Suprapubic skin (tissue), 4 donors: ENCODE data around the gene GDA. TPM values are rescaled to one million over a fixed set of nuclear protein-coding genes. Genes with fewer than 3 reads are reported as not detected.

Experiments
- DNase-seq, 2 donors: peaks; one replicate each; pipeline ENCODE4 v3.0.0-alpha.2; 2019; ENCODE audit warnings: low spot score in 2 of 2
- H3K27ac ChIP-seq: fragments of 200-600 bp; sonication (generic); one replicate; pipeline ENCODE4 v1.5.1; 2019
- H3K27me3 ChIP-seq: fragments of 200-600 bp; sonication (generic); one replicate; pipeline ENCODE4 v1.5.1; 2019
- H3K36me3 ChIP-seq: fragments of 200-600 bp; sonication (generic); one replicate; pipeline ENCODE4 v1.5.1; 2019
- H3K4me1 ChIP-seq: fragments of 200-600 bp; sonication (generic); one replicate; pipeline ENCODE4 v1.5.1; 2019
- H3K4me3 ChIP-seq: fragments of 200-600 bp; sonication (generic); one replicate; pipeline ENCODE4 v1.5.1; 2019; ENCODE audit warnings: mild to moderate bottlenecking
- H3K9me3 ChIP-seq: fragments of 200-600 bp; sonication (generic); one replicate; pipeline ENCODE4 v1.5.1; 2019
- EP300 ChIP-seq: sonication (generic); formaldehyde crosslinking; IDR thresholded peaks from one replicate; pipeline ENCODE4 v1.6.1; 2017; ENCODE audit warnings: antibody characterized with exemption
- POLR2A ChIP-seq, 2 donors: fragments of 450-650 bp; IDR thresholded peaks; one replicate each; pipeline ENCODE4 v1.6.1; 2017; ENCODE audit warnings: antibody characterized with exemption in 2 of 2, mild to moderate bottlenecking in 2 of 2, moderate library complexity in 2 of 2
- POLR2AphosphoS5 ChIP-seq, 3 donors: sonication (generic); formaldehyde crosslinking; IDR thresholded peaks; one replicate each; pipeline ENCODE4 v1.6.1; 2017; ENCODE audit warnings: antibody characterized with exemption in 3 of 3
- WGBS: methylation state at CpG from one replicate; pipeline ENCODE4 v1.1.5; 2018; 5-methylcytosine and 5-hydroxymethylcytosine counted together
- total RNA-seq, 4 donors: library from RNA; depleted of rRNA; stranded (reverse); fragments of >200 nt; gene quantifications; one replicate each; pipeline ENCODE4 v1.1.0, GENCODE V29; 2016
- TF ChIP-seq, protein P1 (sequence below), 2 donors: fragments of 200-600 bp in 1 of 2; fragments of 450-650 bp in 1 of 2; sonication (generic) in 1 of 2; IDR thresholded peaks; one replicate each; pipeline ENCODE4 v1.5.1; 2016 to 2019; ENCODE audit warnings: antibody characterized with exemption in 2 of 2, mild to moderate bottlenecking in 1 of 2, moderate library complexity in 1 of 2

Gene GDA
- total RNA-seq, 4 donors from 2014 or later = 0.16 to 2.6 (median 1.6) TPM

DNA sequence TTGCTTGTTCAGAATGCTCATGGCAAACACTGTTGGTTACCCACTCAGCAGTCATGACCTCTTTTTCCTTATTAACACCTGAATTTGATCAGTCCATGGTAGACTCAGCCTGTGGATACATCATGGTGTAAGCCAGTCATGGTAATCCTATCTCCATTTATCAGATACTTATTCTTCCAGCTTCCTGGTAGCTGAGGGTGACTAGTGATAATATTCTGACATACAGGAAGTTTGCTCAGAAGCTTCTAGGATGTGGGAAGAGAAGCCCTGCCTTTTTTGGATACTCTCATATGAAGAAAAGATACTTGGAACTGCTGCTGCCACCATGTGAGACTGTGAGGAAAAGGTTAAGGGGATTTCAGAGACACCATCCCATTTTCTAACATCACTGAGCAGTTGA lies 7.3 kb downstream of the GDA start:
- Histone ChIP-seq H3K36me3 (no peaks in the 10 kb centered on the region), H3K27me3 (peaks cover 4% of the 10 kb centered on the region), H3K9me3 (no peaks in the 10 kb centered on the region), H3K27ac (no peak overlapping the region), H3K4me3 (no peak overlapping the region), H3K4me1 (no peaks in the 10 kb centered on the region)
- TF ChIP-seq POLR2AphosphoS5 (IDR thresholded peaks at IDR 0.05) (no peak), POLR2A (IDR thresholded peaks at IDR 0.05) (no peak), EP300 (no peak)
- TF ChIP-seq, protein P1, sequence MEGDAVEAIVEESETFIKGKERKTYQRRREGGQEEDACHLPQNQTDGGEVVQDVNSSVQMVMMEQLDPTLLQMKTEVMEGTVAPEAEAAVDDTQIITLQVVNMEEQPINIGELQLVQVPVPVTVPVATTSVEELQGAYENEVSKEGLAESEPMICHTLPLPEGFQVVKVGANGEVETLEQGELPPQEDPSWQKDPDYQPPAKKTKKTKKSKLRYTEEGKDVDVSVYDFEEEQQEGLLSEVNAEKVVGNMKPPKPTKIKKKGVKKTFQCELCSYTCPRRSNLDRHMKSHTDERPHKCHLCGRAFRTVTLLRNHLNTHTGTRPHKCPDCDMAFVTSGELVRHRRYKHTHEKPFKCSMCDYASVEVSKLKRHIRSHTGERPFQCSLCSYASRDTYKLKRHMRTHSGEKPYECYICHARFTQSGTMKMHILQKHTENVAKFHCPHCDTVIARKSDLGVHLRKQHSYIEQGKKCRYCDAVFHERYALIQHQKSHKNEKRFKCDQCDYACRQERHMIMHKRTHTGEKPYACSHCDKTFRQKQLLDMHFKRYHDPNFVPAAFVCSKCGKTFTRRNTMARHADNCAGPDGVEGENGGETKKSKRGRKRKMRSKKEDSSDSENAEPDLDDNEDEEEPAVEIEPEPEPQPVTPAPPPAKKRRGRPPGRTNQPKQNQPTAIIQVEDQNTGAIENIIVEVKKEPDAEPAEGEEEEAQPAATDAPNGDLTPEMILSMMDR (IDR thresholded peaks at IDR 0.05) = no peak
- DNase-seq = no peak

DNA sequence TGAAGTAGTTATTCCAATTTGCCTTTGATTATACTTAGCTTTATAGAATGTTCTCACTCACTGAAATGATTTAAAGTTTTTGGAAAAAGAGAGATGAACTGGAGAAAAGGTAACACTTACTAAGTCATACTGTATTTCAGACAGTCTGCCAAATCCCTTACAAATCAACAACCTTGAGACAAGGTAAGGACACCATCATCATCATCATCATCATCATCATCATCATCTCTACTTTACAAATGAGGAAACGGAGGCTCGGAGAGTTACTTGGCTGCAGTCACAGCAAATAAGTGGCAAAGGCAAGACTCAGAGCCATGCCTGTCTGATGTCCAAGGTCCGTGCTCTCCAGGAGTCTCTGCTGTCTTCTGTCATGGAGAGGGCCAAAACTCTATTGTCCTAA lies 9.4 kb downstream of the GDA start:
- Histone ChIP-seq H3K27me3 (no peaks in the 10 kb centered on the region), H3K36me3 (no peaks in the 10 kb centered on the region), H3K4me3 (no peak overlapping the region), H3K9me3 (no peaks in the 10 kb centered on the region), H3K4me1 (no peaks in the 10 kb centered on the region), H3K27ac (no peak overlapping the region)
- no peak for DNase-seq
- TF ChIP-seq, protein P1 (IDR thresholded peaks at IDR 0.05) = no peak
- TF ChIP-seq POLR2A (IDR thresholded peaks at IDR 0.05) (no peak), EP300 (no peak), POLR2AphosphoS5 (IDR thresholded peaks at IDR 0.05) (no peak)
- WGBS = 76% methylated on average over 3 of the region's 3 CpGs

- no peak overlapping the region for H3K27ac ChIP-seq
- DNase-seq = no peak
- H3K36me3 ChIP-seq = no peaks in the 10 kb centered on the region
- no peaks in the 10 kb centered on the region for H3K4me1 ChIP-seq
- H3K4me3 ChIP-seq = no peak overlapping the region
- TF ChIP-seq POLR2A (IDR thresholded peaks at IDR 0.05) = no peak
- TF ChIP-seq POLR2AphosphoS5 (IDR thresholded peaks at IDR 0.05) = no peak
- no peak for TF ChIP-seq EP300
- TF ChIP-seq, protein P1 (IDR thresholded peaks at IDR 0.05) = no peak
- H3K9me3 ChIP-seq = no peaks in the 10 kb centered on the region
- H3K27me3 ChIP-seq = no peaks in the 10 kb centered on the region
- WGBS = 87% methylated on average over 6 of the region's 6 CpGs
Observed at GRCh38 chr9:72160446-72161123, 11.3 kb downstream of the GDA start.

DNA sequence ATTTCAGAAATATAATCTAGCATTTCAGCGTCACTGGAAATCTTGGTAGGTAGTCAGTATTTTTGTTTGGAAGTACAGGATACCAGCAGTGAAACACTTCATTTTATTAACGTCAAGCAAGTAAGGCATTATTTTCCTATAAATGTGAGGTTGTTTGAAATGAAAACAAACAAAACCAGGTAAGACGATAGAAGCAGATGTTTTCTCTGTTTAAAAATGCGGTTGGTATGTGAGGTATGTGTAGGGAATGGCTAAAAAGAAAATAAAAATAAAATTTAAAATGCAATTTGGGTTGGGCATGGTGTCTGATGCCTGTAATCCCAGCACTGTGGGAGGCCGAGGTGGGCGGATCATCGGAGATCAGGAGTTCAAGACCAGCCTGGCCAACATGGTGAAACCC lies 16.1 kb downstream of the GDA start:
- Histone ChIP-seq H3K9me3 (no peaks in the 10 kb centered on the region), H3K4me1 (no peaks in the 10 kb centered on the region), H3K4me3 (no peak overlapping the region), H3K27me3 (no peaks in the 10 kb centered on the region), H3K36me3 (no peaks in the 10 kb centered on the region), H3K27ac (no peak overlapping the region)
- TF ChIP-seq POLR2AphosphoS5 (IDR thresholded peaks at IDR 0.05) (no peak), EP300 (no peak), POLR2A (IDR thresholded peaks at IDR 0.05) (no peak)
- TF ChIP-seq, protein P1 (IDR thresholded peaks at IDR 0.05) = no peak
- no peak for DNase-seq
- 76% methylated on average over 7 of the region's 7 CpGs for WGBS

DNA sequence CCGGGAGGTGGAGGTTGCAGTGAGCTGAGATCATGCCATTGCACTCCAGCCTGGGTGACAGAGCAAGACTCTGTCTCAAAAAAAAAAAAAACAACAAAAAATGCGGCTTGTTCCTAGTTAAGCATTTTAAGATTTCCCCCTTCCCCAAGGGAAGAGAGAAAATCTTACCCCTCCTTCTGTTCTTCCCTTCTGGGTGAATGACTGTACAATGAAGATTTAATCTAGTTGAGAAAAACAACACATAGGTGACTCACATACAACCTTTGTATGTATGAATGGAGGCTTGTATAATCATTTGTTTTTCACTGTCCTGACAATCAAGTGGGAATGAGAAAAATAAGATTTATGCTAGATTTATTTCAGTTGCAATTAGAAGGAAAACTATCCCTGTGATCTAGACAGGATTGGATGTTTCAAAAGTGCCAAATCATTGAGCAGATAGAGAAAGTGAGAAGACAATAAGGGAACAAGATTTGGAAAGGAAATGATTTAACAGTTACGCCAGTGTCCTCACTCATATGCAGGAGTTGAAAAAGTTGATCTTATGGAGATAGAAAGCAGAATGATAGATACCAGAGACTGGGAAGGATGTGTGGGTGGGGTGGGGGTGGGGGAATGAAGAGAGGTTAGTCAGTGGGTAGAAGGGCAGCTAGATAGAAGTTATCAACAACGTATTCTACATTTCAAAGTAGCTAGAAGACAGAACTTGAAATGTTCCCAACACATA lies 16.7 kb downstream of the GDA start:
- DNase-seq = no peak
- H3K27me3 ChIP-seq = no peaks in the 10 kb centered on the region
- no peak for TF ChIP-seq EP300
- TF ChIP-seq, protein P1 (IDR thresholded peaks at IDR 0.05) = no peak
- TF ChIP-seq POLR2A (IDR thresholded peaks at IDR 0.05) = no peak
- TF ChIP-seq POLR2AphosphoS5 (IDR thresholded peaks at IDR 0.05) = no peak
- no peaks in the 10 kb centered on the region for H3K4me1 ChIP-seq
- H3K4me3 ChIP-seq = no peak overlapping the region
- H3K9me3 ChIP-seq = no peaks in the 10 kb centered on the region
- 54% methylated on average over 4 of the region's 4 CpGs for WGBS
- no peak overlapping the region for H3K27ac ChIP-seq
- H3K36me3 ChIP-seq = no peaks in the 10 kb centered on the region
